ENCODE data around the gene KRT33B.
"Not testable (repeated sequence)": the region's sequence is repeated elsewhere in the genome, so short reads cannot be mapped to it uniquely, and the experiment has no call there.

The KRT33B gene

DNA sequence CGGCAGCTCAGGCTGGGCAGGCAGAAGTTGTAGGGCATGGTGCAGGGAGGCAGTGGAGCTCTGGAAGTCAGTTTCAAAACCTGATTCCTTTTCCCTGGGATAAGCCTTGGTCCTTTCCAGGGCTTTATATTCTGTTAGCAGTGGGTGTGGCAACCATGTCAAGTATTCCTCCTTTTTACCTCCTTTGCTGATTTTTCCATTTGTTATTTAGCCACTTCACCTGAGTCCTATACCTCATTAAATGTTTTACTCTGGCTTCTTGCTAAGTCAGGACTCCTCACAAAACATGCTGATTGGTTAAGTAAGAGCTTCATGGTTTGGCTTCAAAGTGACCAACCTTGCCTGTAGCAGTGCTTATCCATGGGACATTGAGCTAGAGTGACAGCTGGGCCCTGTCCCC lies at the start of gene KRT33B:
KRT33B (minus strand) TSS at position 101 of the 400 bp plus-strand sequence; CDS start at position 38, 63 bp downstream.
- no peak within 1 kb of the TSS for H3K4me3 ChIP-seq (ENCODE audit: low read depth, low read length)

- H3K4me3 ChIP-seq (ENCODE audit: low read depth, low read length), result no peak overlapping the region
These were observed 48.7 kb upstream of the KRT33B start for GRCh38 chr17:41418116-41418860.

GRCh38 chr17:41417576-41418015 lies 48.0 kb upstream of the KRT33B start:
- H3K4me3 ChIP-seq (ENCODE audit: low read depth, low read length), result no peak overlapping the region

GRCh38 chr17:41417127-41417526 lies 47.5 kb upstream of the KRT33B start:
- H3K4me3 ChIP-seq (ENCODE audit: low read depth, low read length), result no peak overlapping the region

DNA sequence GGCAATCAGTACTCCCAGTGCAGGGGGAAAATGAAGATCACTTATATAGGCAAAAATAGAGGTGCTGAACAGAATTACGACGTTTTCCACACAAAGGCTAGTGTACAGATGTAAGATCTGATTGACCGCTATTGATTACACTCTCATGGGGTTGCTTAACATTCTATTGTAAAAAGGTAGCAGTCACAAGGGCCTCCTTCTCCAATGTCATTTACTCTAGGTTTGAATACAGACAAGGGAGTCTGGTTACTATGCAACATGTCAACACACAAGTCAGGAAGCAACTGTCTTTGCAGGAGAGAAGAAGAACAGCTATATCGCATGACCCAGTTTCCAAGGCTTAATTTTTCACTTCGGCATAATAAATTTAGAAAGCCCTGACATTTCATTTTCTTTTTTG lies 46.9 kb upstream of the KRT33B start:
- H3K4me3 ChIP-seq (ENCODE audit: low read depth, low read length), result no peak overlapping the region

DNA sequence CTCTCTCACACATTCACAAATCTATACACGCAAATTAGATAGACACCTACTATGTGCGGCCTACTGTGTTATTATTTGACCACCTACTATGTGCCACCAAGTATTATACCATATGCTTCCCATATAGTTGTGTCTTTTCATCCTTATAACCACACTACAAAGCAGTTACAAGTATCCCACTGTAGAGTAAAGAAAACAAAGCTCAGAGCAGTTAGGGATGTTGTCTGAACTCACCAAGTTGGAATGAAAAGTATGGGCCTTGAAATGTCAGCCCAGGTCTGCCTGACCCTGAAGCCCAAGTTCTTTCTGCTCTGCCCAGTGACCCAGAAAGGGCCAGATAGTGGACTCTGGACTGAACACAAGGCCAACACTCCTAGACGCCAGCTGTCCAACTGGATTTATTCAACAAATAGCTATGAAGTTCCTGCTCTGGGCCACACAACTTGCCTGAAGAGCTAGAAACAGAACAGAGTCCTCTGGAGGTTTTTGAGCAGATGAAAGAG lies 46.3 kb upstream of the KRT33B start:
- no peak overlapping the region for H3K4me3 ChIP-seq (ENCODE audit: low read depth, low read length)

DNA sequence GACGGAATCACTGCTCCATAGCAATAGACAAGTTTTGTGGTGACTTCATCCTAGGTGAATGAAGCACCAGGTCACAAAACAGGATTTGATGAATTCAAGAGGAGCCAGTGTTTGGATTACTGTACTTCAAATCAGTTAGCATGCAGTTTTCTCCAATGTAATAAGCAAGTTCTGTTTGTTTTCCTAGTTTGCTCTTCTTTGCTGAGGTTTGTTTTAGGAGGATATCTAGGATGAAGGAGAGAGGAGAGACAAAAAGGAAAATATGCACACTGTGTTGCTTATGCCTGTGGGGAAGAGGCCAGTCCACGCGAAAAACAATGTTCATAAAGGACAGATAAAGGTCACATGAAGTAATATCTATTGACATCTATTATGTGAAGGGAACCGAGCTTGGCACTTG lies 45.8 kb upstream of the KRT33B start:
- no peak overlapping the region for H3K4me3 ChIP-seq (ENCODE audit: low read depth, low read length)

DNA sequence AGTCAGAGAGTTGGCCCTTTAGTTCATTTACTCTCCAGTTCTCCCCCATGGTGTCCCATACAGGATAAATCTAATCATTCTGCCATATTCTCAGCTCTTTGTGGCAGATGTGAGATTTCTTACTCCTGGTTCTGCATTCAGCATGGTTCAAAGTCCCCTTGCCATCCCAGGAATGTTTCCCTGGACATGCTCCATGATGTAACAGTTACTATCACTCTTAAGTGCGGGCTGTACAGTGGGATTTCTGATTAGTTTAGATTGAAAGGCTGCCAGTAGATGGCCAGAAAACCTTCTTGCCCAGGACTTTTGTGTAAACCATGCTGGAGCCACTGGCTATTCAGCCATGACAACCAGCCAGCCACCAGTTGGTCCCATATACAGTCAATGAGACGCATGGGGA lies 44.4 kb upstream of the KRT33B start:
- H3K4me3 ChIP-seq (ENCODE audit: low read depth, low read length), result no peak overlapping the region

GRCh38 chr17:41413353-41413957 lies 43.8 kb upstream of the KRT33B start:
- no peak overlapping the region for H3K4me3 ChIP-seq (ENCODE audit: low read depth, low read length)

GRCh38 chr17:41411072-41411840 lies 41.6 kb upstream of the KRT33B start:
- H3K4me3 ChIP-seq (ENCODE audit: low read depth, low read length), result no peak overlapping the region

DNA sequence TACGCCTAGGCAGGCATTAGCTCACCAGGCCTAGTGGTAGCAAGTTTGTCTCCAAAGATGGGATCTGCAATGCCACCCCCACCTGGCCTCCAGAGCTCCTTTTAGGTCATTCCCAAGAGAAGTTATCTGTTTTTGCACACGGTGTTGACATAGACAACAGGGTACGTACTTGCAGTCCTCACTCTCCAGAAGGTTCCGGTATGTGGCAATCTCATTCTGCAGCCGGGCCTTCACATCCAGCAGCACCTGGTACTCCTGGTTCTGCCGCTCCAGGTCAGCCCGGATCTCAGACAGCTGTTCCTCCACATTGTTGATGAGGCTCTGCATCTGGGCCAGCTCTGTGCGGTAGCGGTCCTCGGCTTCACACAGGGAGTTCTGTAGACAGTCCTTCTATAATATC lies 37.6 kb upstream of the KRT33B start:
- H3K4me3 ChIP-seq (ENCODE audit: low read depth, low read length), result no peak overlapping the region

GRCh38 chr17:41406205-41406604 lies 36.6 kb upstream of the KRT33B start:
- H3K4me3 ChIP-seq (ENCODE audit: low read depth, low read length), result no peak overlapping the region

GRCh38 chr17:41404024-41404671 lies 34.5 kb upstream of the KRT33B start:
- no peak overlapping the region for H3K4me3 ChIP-seq (ENCODE audit: low read depth, low read length)

- H3K4me3 ChIP-seq (ENCODE audit: low read depth, low read length), result no peak overlapping the region
These were observed 33.9 kb upstream of the KRT33B start for GRCh38 chr17:41403404-41404023.

- no peak overlapping the region for H3K4me3 ChIP-seq (ENCODE audit: low read depth, low read length)
These were observed 32.5 kb upstream of the KRT33B start for GRCh38 chr17:41402161-41402560.

DNA sequence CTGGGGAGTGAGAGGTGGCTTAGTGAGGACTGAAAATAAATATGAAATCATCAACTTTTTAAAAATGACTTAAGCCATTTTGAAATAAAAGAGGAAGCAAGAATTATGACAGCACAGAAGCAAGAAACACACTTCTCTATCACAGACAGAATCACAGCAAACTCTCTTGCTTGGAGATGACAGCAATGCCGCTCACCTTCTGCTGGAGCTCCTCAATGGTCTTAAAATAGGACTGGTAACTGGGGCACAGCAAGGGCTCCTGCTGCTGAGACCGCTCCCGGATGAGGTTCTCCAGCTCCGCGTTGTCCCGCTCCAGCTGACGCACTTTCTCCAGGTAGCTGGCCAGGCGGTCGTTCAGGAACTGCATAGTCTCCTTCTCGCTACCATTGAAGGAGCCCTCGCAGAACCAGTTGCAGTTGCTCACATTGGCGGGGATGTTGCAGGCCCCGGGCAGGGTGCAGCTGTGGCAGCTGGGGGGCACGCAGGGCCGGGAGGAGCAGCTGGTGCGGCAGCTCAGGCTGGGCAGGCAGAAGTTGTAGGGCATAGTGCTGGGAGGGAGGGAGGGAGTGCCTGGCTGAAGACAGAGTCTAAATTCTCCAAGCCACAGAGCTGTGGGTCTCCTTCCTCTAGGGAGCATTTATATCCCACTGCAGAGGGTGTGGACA lies 27.5 kb upstream of the KRT33B start, which contains the start of gene KRT31:
KRT31 (minus strand) TSS at position 613 of the 665 bp plus-strand sequence; CDS start at position 544, 69 bp downstream.
- H3K4me3 ChIP-seq (ENCODE audit: low read depth, low read length), result no peak within 1 kb of the TSS

- H3K4me3 ChIP-seq (ENCODE audit: low read depth, low read length), result no peak overlapping the region
These were observed 26.7 kb upstream of the KRT33B start for GRCh38 chr17:41396340-41396739.

DNA sequence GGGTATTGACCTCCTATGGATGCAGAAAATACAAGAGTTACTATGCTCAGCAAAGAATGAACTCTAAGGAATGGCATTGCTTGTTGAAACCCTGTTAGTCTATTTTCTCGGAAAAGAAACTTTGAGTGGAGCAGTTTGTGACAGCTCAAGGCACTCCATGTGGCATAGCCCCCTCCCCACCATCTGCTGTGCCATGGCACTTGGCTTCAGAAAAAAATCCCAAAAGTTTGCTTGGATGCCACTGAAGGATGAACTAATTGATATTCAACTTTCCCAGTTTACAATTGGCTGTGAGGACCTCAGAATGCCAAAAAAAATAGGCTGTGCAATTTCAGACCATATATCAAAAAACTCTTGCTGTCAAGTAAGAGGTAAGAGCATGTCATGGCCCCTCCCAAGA lies 26.0 kb upstream of the KRT33B start:
- no peak overlapping the region for H3K4me3 ChIP-seq (ENCODE audit: low read depth, low read length)

DNA sequence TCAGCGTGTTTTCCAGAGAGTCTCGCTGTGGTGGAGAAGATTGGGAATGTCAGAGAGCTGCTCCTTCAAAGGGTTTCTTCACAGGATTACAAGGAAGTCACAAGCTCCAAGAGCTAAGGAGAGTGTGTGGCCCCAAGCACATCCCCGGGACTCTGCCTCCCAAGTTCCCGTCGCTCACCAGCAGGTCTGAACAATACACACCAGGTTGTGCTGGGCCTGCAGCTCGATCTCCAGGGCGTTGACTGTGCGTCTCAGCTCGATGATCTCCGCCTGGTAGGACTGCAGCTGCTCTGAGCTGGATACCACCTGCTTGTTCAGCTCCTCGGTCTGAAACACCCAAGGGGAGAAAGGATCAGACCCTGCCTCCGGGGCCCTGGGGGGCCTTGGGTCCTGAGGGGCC lies 25.4 kb upstream of the KRT33B start:
- not testable (repeated sequence) for H3K4me3 ChIP-seq (ENCODE audit: low read depth, low read length)
